HG02840 (cell line): ENCODE results near the gene PBLD.
"Not testable (repeated sequence)": the region's sequence is repeated elsewhere in the genome, so short reads cannot be mapped to it uniquely, and the experiment has no call there.

Experiments
- ATAC-seq: cut with Tn5 transposase; IDR thresholded peaks from one replicate; pipeline ENCODE4 v1.9.1; 2021; ENCODE audit warnings: mild to moderate bottlenecking, moderate library complexity, moderate number of reproducible peaks; ENCODE audit not compliant: unreplicated experiment, low FRiP score

Gene PBLD

GRCh38 chr10:68284062-68285001 is 48.4 kb downstream of the PBLD start:
- ATAC-seq, result no peak

- ATAC-seq, result no peak
These were observed 52.0 kb downstream of the PBLD start for GRCh38 chr10:68280758-68281157.

GRCh38 chr10:68278906-68279753 is 53.6 kb downstream of the PBLD start:
- not testable (repeated sequence) for ATAC-seq

- not testable (repeated sequence) for ATAC-seq
These were observed 54.9 kb downstream of the PBLD start for GRCh38 chr10:68277814-68278213.

- no peak for ATAC-seq
These were observed 56.5 kb downstream of the PBLD start for GRCh38 chr10:68276224-68276623.

GRCh38 chr10:68275600-68276126 is 57.1 kb downstream of the PBLD start:
- ATAC-seq, result no peak

- no peak for ATAC-seq
These were observed 59.9 kb downstream of the PBLD start for GRCh38 chr10:68272833-68273232.

- ATAC-seq, result no peak
These were observed 61.4 kb downstream of the PBLD start for GRCh38 chr10:68271196-68271882.

GRCh38 chr10:68269562-68270290 is 63.0 kb downstream of the PBLD start:
- no peak for ATAC-seq

GRCh38 chr10:68261132-68261856 is 71.4 kb downstream of the PBLD start:
- no peak for ATAC-seq

GRCh38 chr10:68253346-68253745 is 79.4 kb downstream of the PBLD start:
- no peak for ATAC-seq

- ATAC-seq, result no peak
These were observed 80.9 kb downstream of the PBLD start for GRCh38 chr10:68251625-68252495.

GRCh38 chr10:68251151-68251550 is 81.6 kb downstream of the PBLD start:
- no peak for ATAC-seq

- ATAC-seq, result no peak
These were observed 83.4 kb downstream of the PBLD start for GRCh38 chr10:68249297-68249696.

- ATAC-seq, result no peak
These were observed 84.8 kb downstream of the PBLD start for GRCh38 chr10:68247931-68248330.

GRCh38 chr10:68246397-68246796 is 86.3 kb downstream of the PBLD start:
- ATAC-seq, result not testable (repeated sequence)

- ATAC-seq, result no peak
These were observed 90.7 kb downstream of the PBLD start for GRCh38 chr10:68242051-68242450.

GRCh38 chr10:68239596-68240150 is 93.1 kb downstream of the PBLD start:
- no peak for ATAC-seq
